ENCODE data around the gene TMEM233.

DNA sequence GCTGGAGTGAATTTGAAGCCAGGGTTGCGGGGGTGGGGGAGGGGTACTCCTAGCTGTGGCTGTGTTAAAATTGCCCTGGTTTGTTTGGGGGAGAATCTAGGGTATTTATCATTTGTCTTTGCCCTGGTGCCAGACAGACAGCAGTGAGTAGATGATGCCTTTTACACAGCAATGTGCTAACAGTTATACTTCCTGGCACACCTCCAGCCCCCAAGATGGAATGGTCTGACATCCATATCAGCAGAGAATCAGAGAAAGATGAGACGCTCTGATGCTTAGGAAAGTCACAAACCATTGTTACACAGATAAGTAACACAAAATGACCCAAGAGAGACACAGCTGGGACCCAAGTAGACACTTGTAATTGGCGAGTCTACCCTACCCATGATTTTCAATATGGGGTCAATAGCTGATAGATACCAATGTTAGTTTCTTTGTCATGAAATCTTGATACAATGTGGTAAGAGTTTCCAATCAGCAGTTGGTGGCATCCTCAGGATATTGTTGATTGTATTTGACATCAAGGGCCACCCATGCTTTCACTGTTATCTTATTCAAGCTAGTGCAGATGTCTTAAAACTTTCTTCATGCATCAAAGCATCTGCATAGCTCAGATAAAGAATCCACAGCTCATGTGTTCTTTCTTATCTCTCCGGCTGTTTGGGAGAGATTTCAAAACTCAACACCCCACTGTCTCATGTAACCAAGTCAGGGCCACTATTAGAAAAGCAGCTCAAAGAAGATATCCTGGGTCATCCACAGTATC is 71.8 kb downstream of the TMEM233 start:
- TF ChIP-seq SIX5 (IDR thresholded peaks at IDR 0.05; ENCODE audit: low read depth, low read length, severe bottlenecking) (no peak), NR2C2 (IDR thresholded peaks at IDR 0.05; ENCODE audit: borderline replicate concordance, control insufficient read depth, insufficient read length, low read depth) (no peak), CTCF (IDR thresholded peaks at IDR 0.05 in 2 of 3, conservative IDR thresholded peaks at IDR 0.05 in 1 of 3; ENCODE audit: control insufficient read depth in 2 of 3, extremely low read depth in 1 of 3, insufficient read depth in 1 of 3, low read depth in 3 of 3, low read length in 3 of 3) (no peak), EP300 (IDR thresholded peaks at IDR 0.05; ENCODE audit: borderline replicate concordance in 1 of 2, control insufficient read depth in 1 of 2, low read depth in 2 of 2, low read length in 2 of 2) (no peak), SRF (IDR thresholded peaks at IDR 0.05; ENCODE audit: low read depth in 2 of 2, low read length in 2 of 2) (no peak), KDM1A (IDR thresholded peaks at IDR 0.05; ENCODE audit: borderline replicate concordance) (no peak), TCF12 (IDR thresholded peaks at IDR 0.05; ENCODE audit: low read depth, low read length) (no peak), EZH2 (IDR thresholded peaks at IDR 0.05; ENCODE audit: borderline replicate concordance, control insufficient read depth, low read depth, low read length) (no peak), E4F1 (IDR thresholded peaks at IDR 0.05; ENCODE audit: borderline replicate concordance, partially characterized antibody) (no peak), TAF1 (IDR thresholded peaks at IDR 0.05; ENCODE audit: borderline replicate concordance, low read depth, low read length) (no peak), GABPA (IDR thresholded peaks at IDR 0.05; ENCODE audit: low read depth) (no peak)
- TF ChIP-seq, protein P1, sequence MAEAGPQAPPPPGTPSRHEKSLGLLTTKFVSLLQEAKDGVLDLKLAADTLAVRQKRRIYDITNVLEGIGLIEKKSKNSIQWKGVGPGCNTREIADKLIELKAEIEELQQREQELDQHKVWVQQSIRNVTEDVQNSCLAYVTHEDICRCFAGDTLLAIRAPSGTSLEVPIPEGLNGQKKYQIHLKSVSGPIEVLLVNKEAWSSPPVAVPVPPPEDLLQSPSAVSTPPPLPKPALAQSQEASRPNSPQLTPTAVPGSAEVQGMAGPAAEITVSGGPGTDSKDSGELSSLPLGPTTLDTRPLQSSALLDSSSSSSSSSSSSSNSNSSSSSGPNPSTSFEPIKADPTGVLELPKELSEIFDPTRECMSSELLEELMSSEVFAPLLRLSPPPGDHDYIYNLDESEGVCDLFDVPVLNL (IDR thresholded peaks at IDR 0.05; ENCODE audit: low read depth, low read length): no peak

All from GM12878 (cell line).